ENCODE data around the gene ZNF654. TPM values are rescaled to one million over a fixed set of nuclear protein-coding genes. Genes with fewer than 3 reads are reported as not detected.

Gene ZNF654
- total and polyA plus RNA-seq, 9 of the 15 experiments (the other 6 are each of a cell fraction or from before 2014, with no cell fraction given): 2.4 to 8.6 (median 5.1) TPM

GRCh38 chr3:88167704-88168103, 108.6 kb downstream of the ZNF654 start:
- no TSS peak for BruUV-seq (replicated peaks)
- DNase-seq (ENCODE audit: extremely low read depth in 1 of 4, low spot score in 3 of 4) (no peak), ATAC-seq (no peak), FAIRE-seq (no peak)
- Histone ChIP-seq H3K9me1 (ENCODE audit: control insufficient read depth, insufficient read depth, low read length) (no peaks in the 10 kb centered on the region), H3K27me3 (ENCODE audit: control insufficient read depth in 2 of 2, insufficient read depth in 2 of 2, low read length in 2 of 2) (no peaks in the 10 kb centered on the region), H3K4me3 (no peak overlapping the region), H3K36me3 (ENCODE audit: control insufficient read depth, insufficient read depth, low read length) (no peaks in the 10 kb centered on the region), H4K20me1 (replicated peaks; ENCODE audit: control insufficient read depth, insufficient read depth, low read length) (no peaks in the 10 kb centered on the region), H3K9ac (ENCODE audit: insufficient read depth in 1 of 2, low read depth in 2 of 2, low read length in 2 of 2) (no peak overlapping the region), H3K4me2 (ENCODE audit: insufficient read depth, low read length) (no peak overlapping the region), H3K27ac (ENCODE audit: extremely low read depth, low read depth, low read length) (no peak overlapping the region), H3K4me1 (replicated peaks in 1 of 2; ENCODE audit: control insufficient read depth in 2 of 2, insufficient read depth in 2 of 2, low read length in 2 of 2) (no peaks in the 10 kb centered on the region), H3K79me2 (ENCODE audit: control insufficient read depth, insufficient read depth, low read length) (no peaks in the 10 kb centered on the region; the same call in 2 of the 3 replicates), H3K9me3 (replicated peaks; ENCODE audit: control insufficient read depth, insufficient read depth, low read depth, low read length) (no peaks in the 10 kb centered on the region), H2AFZ (ENCODE audit: low read depth, low read length) (no peak overlapping the region)
- in situ Hi-C loops (cut with MboI) (no loop called here), intact Hi-C loops (cut with micrococcal nuclease) (no loop called here)
- CTCF ChIA-PET (ENCODE audit: low intra/inter-chr PET ratio): no interaction called here
- WGBS (ENCODE audit: insufficient coverage, low coverage, missing lambda C conversion rate): 64% methylated on average over 2 of the region's 2 CpGs
- POLR2A ChIA-PET: no interaction called here
- TF ChIP-seq PHF21A (IDR thresholded peaks at IDR 0.05; ENCODE audit: borderline replicate concordance, low read depth) (no peak), KLF16 (IDR thresholded peaks at IDR 0.05) (no peak), ZBTB8A (IDR thresholded peaks at IDR 0.05; ENCODE audit: partially characterized antibody) (no peak), BCOR (IDR thresholded peaks at IDR 0.05) (no peak), POLR2G (IDR thresholded peaks at IDR 0.05; ENCODE audit: low read depth, low read length) (no peak), HBP1 (CRISPR knock-in tag; IDR thresholded peaks at IDR 0.05) (no peak), ZNF146 (CRISPR knock-in tag; IDR thresholded peaks at IDR 0.05; ENCODE audit: unreplicated experiment) (no peak), EP300 (IDR thresholded peaks at IDR 0.05; ENCODE audit: low read length) (no peak), MAFG (tag; conservative IDR thresholded peaks at IDR 0.05) (no peak), HEY1 (CRISPR knock-in tag; IDR thresholded peaks at IDR 0.05; ENCODE audit: borderline replicate concordance) (no peak), FOXA3 (CRISPR knock-in tag; conservative IDR thresholded peaks at IDR 0.05 in 1 of 2, IDR thresholded peaks at IDR 0.05 in 1 of 2) (no peak), FOXM1 (IDR thresholded peaks at IDR 0.05; ENCODE audit: low read depth) (no peak), FOXM1 (CRISPR knock-in tag; IDR thresholded peaks at IDR 0.05; ENCODE audit: low read depth) (no peak), XRCC3 (IDR thresholded peaks at IDR 0.05) (no peak), ZNF707 (CRISPR knock-in tag; conservative IDR thresholded peaks at IDR 0.05) (no peak), MXI1 (IDR thresholded peaks at IDR 0.05; ENCODE audit: low read depth, low read length) (no peak), HINFP (tag; conservative IDR thresholded peaks at IDR 0.05; ENCODE audit: low read depth) (no peak), PCBP2 (IDR thresholded peaks at IDR 0.05; ENCODE audit: low read depth, low read length, poor library complexity, severe bottlenecking) (no peak), ZNF395 (CRISPR knock-in tag; IDR thresholded peaks at IDR 0.05) (no peak)

All from K562 (cell line).